NCI-H82 treated with DMSO at 0.1 percent for 48 hours (cell line): ENCODE results near the gene PPP2R2C.

Source experiments
- DNase-seq: peaks from one replicate; lab custom pipeline; 2025; ENCODE audit not compliant: unreplicated experiment; lab: John Stamatoyannopoulos, UW

PPP2R2C gene

GRCh38 chr4:6367371-6367851 is 105.0 kb downstream of the PPP2R2C start:
- DNase-seq = no peak

- DNase-seq = no peak
These were observed 105.8 kb downstream of the PPP2R2C start for GRCh38 chr4:6366581-6366980.

DNA sequence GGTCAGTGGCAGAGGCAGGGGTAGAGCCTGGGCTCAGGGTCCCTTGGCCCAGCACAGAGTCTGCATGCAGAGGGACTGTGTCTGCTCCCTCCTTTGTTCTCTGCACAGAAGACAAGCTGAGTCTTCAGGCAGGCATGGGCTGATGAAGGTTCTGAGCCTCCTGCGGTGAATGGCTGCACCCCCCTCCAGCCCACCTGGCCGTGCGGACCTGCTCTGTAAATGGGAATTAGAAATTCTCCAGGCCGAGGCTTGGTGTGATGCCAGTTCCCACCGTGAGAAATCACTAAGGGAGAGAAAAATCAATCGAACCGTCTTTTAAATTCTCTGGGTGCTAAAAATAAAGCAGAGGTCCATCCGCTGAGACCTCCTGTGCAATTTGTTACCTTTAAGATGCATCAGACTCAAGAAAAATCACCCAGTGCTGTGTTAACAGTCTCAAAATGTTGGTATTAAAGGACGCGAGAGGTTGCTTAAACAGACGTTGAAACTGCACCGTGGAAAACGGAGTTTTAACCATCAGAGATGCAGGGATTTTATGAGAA is 106.8 kb downstream of the PPP2R2C start:
- no peak for DNase-seq

- no peak for DNase-seq
These were observed 107.8 kb downstream of the PPP2R2C start for GRCh38 chr4:6364581-6364980.

- DNase-seq = no peak
These were observed 108.3 kb downstream of the PPP2R2C start for GRCh38 chr4:6364146-6364545.

DNA sequence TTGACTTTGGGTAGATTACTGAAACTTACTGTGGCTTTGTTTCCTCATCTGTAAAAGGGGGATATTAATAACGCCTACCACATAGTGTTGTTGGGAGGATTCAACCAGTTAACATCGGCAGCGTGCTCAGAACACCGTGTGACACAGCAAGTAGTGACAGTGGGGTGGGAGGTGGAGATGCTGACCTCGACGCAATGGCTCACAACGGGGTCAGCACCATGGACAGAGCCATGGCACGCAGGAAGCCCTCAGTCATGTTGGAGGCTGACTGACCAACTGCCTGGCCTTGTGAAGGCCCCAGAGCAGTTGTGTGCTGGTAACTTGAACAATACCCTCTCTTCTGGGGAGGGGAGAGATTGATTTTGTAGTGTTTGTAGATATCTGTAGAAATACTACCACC is 109.5 kb downstream of the PPP2R2C start:
- DNase-seq = no peak

- DNase-seq = no peak
These were observed 110.0 kb downstream of the PPP2R2C start for GRCh38 chr4:6362243-6362885.

GRCh38 chr4:6361076-6361784 is 111.2 kb downstream of the PPP2R2C start:
- no peak for DNase-seq

DNA sequence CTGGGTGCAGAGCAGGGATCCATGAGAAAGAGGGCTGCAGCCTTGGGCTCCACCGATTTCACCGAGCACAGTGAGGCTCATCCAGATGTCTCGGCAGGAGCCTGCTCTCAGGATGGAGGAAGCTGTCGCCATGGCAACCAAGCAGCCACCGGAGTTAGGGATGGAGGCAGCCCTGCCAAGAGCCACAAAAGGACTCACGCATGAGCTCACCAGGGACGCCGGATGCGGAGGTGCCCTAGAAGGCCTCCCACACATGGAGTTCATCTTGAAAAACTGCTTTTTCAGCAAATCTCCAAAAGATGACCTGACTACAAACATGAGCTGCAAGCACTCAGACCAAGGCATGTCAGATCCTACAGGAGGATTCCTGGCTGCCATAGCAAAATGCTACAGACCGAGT is 112.0 kb downstream of the PPP2R2C start:
- DNase-seq = no peak

GRCh38 chr4:6359536-6360308 is 112.7 kb downstream of the PPP2R2C start:
- no peak for DNase-seq

DNA sequence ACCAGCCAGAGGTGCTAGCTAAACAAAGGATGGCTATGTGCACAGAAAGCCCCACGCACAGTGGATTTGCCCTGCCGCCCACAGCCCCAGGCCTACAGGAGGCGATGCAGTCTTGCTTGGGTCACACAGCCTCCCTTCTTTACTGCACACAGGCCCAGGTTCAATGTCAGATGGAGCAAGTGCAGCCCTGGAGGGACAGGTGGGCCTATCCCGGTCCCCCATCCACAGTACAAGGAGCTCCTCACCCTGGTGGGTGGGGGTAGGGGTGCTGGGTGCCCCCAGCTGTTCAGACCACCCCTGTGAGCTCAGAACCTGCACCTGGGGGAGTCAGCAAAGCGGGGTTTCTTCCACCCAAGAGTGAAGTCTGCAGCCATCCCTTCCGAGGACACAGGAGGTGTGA is 114.9 kb downstream of the PPP2R2C start:
- DNase-seq = no peak

- DNase-seq = no peak
These were observed 116.3 kb downstream of the PPP2R2C start for GRCh38 chr4:6356076-6356560.

GRCh38 chr4:6355052-6355451 is 117.4 kb downstream of the PPP2R2C start:
- no peak for DNase-seq

GRCh38 chr4:6354626-6355025 is 117.8 kb downstream of the PPP2R2C start:
- no peak for DNase-seq

DNA sequence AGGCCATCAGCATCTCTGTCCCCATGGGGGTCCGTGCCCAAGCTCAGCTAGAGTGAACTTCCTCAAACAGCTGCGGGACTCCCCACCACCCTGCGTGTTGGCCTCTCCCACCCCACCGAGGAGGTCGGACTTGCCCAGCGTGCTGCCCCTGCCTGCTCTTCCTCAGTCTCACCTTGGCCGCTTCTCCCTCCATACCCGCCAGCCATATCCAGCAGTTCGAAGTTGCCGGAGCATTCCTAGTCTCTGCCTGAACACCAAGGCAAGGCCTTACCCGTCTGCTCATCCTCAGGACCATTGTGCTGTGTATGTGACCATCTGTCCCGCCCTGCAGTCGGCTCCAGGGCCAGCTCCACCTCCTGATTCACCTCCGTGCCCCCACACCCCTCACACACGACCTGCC is 118.3 kb downstream of the PPP2R2C start:
- no peak for DNase-seq

DNA sequence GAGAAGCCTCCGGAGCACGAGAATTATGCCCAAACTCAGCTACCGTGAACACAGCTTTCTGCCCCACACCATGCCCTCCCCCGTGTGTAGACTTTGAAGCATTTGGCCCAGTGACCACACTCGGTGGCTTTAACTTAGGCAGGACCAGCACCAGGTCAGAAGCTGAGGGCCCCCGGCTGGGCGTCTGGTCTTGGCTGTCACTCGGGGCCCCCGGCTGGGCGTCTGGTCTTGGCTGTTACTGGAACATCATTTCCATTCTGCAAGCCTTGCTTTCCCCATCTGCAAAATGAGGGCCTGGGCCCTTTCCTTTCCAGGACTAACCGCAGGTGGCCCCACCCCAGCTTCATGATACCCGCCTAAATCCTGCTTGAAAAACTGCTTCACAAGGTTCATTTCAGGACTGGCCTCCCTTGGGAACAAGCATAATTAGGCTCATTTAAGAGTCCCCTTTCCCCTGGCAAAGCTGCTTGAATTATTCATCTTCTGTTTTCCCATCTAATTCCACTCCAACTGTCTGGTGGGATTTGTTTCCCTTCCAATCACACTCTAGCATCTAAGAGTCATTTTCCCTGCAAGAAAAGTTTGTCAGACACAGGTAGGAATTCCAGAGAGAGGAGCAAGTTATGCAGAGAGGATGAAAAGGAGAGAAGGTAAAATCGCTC is 120.3 kb downstream of the PPP2R2C start:
- DNase-seq = no peak

GRCh38 chr4:6351246-6352000 is 121.0 kb downstream of the PPP2R2C start:
- no peak for DNase-seq

DNA sequence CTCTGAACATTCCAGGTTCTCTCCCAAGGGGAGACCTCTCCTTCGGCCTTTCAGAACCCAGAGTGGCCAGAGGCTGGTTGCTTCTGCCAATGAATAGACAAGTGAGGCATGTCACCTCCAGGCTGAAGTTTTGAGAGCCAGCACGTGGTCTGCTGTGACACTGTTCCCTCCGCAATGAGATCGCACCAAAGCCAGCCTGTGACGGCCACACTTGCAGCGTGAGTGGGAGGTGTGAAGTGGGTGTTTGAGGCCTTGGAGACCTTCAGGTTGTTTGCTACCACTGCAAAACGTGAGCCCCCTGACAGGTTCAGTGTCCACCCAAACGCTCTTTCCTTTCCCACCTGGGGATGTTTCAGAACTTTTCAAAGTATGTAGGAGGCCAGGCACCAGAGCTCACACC is 121.8 kb downstream of the PPP2R2C start:
- no peak for DNase-seq

GRCh38 chr4:6349896-6350603 is 122.4 kb downstream of the PPP2R2C start:
- DNase-seq = no peak

DNA sequence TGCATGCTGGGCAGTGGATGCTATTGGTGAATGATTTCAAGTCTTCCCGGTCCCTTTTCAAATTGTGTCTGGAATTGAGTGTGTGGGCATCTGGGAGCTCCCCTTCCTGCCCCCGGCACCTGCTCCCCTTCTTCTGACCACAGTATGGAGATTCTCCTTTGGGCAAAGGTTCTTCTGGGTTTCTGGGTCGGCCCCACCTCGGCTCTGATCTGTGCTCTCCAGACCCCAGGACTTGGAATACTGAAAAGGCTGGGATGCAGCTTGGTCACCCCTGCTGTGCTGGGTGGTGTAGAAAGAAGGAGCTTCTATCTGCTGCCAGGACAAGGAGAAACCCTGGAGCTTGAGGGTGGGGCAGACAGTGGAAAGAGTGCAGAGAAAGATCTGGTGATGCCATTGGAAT is 124.0 kb downstream of the PPP2R2C start:
- DNase-seq = no peak
